HUES64 (cell line): Measurements from ENCODE around the gene IL1RAPL1.
A peak's percentile ranks its signal among the peaks of the same experiment; 100 is the strongest.

Experiments used
- H3K27ac ChIP-seq: 2 replicates; pipeline ENCODE4 v1.7.0; 2013; ENCODE audit warnings: low read depth, low read length, inconsistent platforms
- H3K27me3 ChIP-seq: 2 replicates; pipeline ENCODE4 v1.6.1; 2013; ENCODE audit warnings: mild to moderate bottlenecking, low read length; ENCODE audit not compliant: insufficient read depth
- H3K36me3 ChIP-seq: 2 replicates; pipeline ENCODE4 v1.6.1; 2013; ENCODE audit warnings: mild to moderate bottlenecking, low read length; ENCODE audit not compliant: insufficient read depth
- H3K4me1 ChIP-seq: 2 replicates; pipeline ENCODE4 v1.6.1; 2013; ENCODE audit warnings: mild to moderate bottlenecking, low read length, moderate library complexity; ENCODE audit not compliant: insufficient read depth
- H3K4me3 ChIP-seq: 2 replicates; pipeline ENCODE4 v1.5.1; 2013; ENCODE audit warnings: mild to moderate bottlenecking, low read length, moderate library complexity
- H3K9ac ChIP-seq: 2 replicates; pipeline ENCODE4 v1.6.1; 2013; ENCODE audit warnings: mild to moderate bottlenecking, low read depth, low read length
- H3K9me3 ChIP-seq: 2 replicates; pipeline ENCODE4 v1.6.1; 2013; ENCODE audit warnings: low read depth, low read length; ENCODE audit not compliant: insufficient read depth
- WGBS: fragments of 150-250, 120-280 bp; methylation state at CpG from one replicate; pipeline ENCODE4 v1.1.7; 2013; ENCODE audit warnings: missing lambda C conversion rate; 5-methylcytosine and 5-hydroxymethylcytosine counted together

IL1RAPL1 gene

GRCh38 chrX:29636331-29636730 is 1049.1 kb downstream of the IL1RAPL1 start:
- H3K27ac ChIP-seq, result no peak overlapping the region
- H3K9ac ChIP-seq, result no peak overlapping the region
- H3K27me3 ChIP-seq, result no peaks in the 10 kb centered on the region
- 71% methylated on average over 1 of the region's 3 CpGs for WGBS
- H3K36me3 ChIP-seq, result no peaks in the 10 kb centered on the region
- no peak overlapping the region for H3K4me3 ChIP-seq
- no peaks in the 10 kb centered on the region for H3K4me1 ChIP-seq
- H3K9me3 ChIP-seq, result no peaks in the 10 kb centered on the region

GRCh38 chrX:29640106-29640505 is 1052.9 kb downstream of the IL1RAPL1 start:
- H3K9ac ChIP-seq, result no peak overlapping the region
- H3K4me1 ChIP-seq, result no peaks in the 10 kb centered on the region
- H3K4me3 ChIP-seq, result no peak overlapping the region
- 92% methylated on average over 2 of the region's 2 CpGs for WGBS
- no peaks in the 10 kb centered on the region for H3K9me3 ChIP-seq
- no peaks in the 10 kb centered on the region for H3K27me3 ChIP-seq
- no peak overlapping the region for H3K27ac ChIP-seq
- H3K36me3 ChIP-seq, result no peaks in the 10 kb centered on the region

- no peaks in the 10 kb centered on the region for H3K27me3 ChIP-seq
- no peaks in the 10 kb centered on the region for H3K4me1 ChIP-seq
- no peak overlapping the region for H3K4me3 ChIP-seq
- no peak overlapping the region for H3K9ac ChIP-seq
- H3K36me3 ChIP-seq, result no peaks in the 10 kb centered on the region
- H3K9me3 ChIP-seq, result no peaks in the 10 kb centered on the region
- no peak overlapping the region for H3K27ac ChIP-seq
- WGBS, result 88% methylated on average over 1 of the region's 1 CpG
Measured at GRCh38 chrX:29641461-29641860, 1054.2 kb downstream of the IL1RAPL1 start.

GRCh38 chrX:29643181-29643580 is 1055.9 kb downstream of the IL1RAPL1 start:
- Histone ChIP-seq H3K4me3 (no peak overlapping the region), H3K4me1 (no peaks in the 10 kb centered on the region), H3K36me3 (no peaks in the 10 kb centered on the region), H3K27ac (no peak overlapping the region), H3K9me3 (no peaks in the 10 kb centered on the region), H3K9ac (no peak overlapping the region), H3K27me3 (no peaks in the 10 kb centered on the region)
- WGBS, result no CpG with 5 or more reads among the region's 2 CpGs

- Histone ChIP-seq H3K27ac (no peak overlapping the region), H3K4me3 (no peak overlapping the region), H3K27me3 (no peaks in the 10 kb centered on the region), H3K36me3 (no peaks in the 10 kb centered on the region), H3K9ac (no peak overlapping the region), H3K9me3 (no peaks in the 10 kb centered on the region), H3K4me1 (no peaks in the 10 kb centered on the region)
- 100% methylated on average over 1 of the region's 1 CpG for WGBS
Measured at GRCh38 chrX:29648161-29648560, 1060.9 kb downstream of the IL1RAPL1 start.

GRCh38 chrX:29652484-29652883 is 1065.2 kb downstream of the IL1RAPL1 start:
- H3K9ac ChIP-seq, result no peak overlapping the region
- H3K9me3 ChIP-seq, result no peaks in the 10 kb centered on the region
- H3K27ac ChIP-seq, result no peak overlapping the region
- WGBS, result no CpG with 5 or more reads among the region's 1 CpG
- no peaks in the 10 kb centered on the region for H3K27me3 ChIP-seq
- H3K36me3 ChIP-seq, result no peaks in the 10 kb centered on the region
- no peaks in the 10 kb centered on the region for H3K4me1 ChIP-seq
- no peak overlapping the region for H3K4me3 ChIP-seq

- H3K27ac ChIP-seq, result no peak overlapping the region
- H3K4me1 ChIP-seq, result no peaks in the 10 kb centered on the region
- H3K9ac ChIP-seq, result no peak overlapping the region
- H3K27me3 ChIP-seq, result no peaks in the 10 kb centered on the region
- no peak overlapping the region for H3K4me3 ChIP-seq
- H3K36me3 ChIP-seq, result no peaks in the 10 kb centered on the region
- no peaks in the 10 kb centered on the region for H3K9me3 ChIP-seq
Measured at GRCh38 chrX:29653721-29654120, 1066.5 kb downstream of the IL1RAPL1 start.

GRCh38 chrX:29659911-29660310 is 1072.7 kb downstream of the IL1RAPL1 start:
- Histone ChIP-seq H3K4me3 (no peak overlapping the region), H3K27me3 (no peaks in the 10 kb centered on the region), H3K9me3 (no peaks in the 10 kb centered on the region), H3K36me3 (no peaks in the 10 kb centered on the region), H3K9ac (no peak overlapping the region), H3K27ac (no peak overlapping the region), H3K4me1 (peaks cover 4% of the 10 kb centered on the region; the same call in 1 of the 2 replicates)
- WGBS, result 83% methylated on average over 3 of the region's 4 CpGs

GRCh38 chrX:29661290-29661689 is 1074.0 kb downstream of the IL1RAPL1 start:
- Histone ChIP-seq H3K4me3 (no peak overlapping the region), H3K4me1 (peaks cover 4% of the 10 kb centered on the region; the same call in 1 of the 2 replicates), H3K27ac (no peak overlapping the region), H3K9ac (no peak overlapping the region), H3K27me3 (no peaks in the 10 kb centered on the region), H3K9me3 (no peaks in the 10 kb centered on the region), H3K36me3 (no peaks in the 10 kb centered on the region)

GRCh38 chrX:29662101-29662500 is 1074.9 kb downstream of the IL1RAPL1 start:
- Histone ChIP-seq H3K27me3 (no peaks in the 10 kb centered on the region), H3K4me1 (peaks cover 4% of the 10 kb centered on the region; the same call in 1 of the 2 replicates), H3K4me3 (no peak overlapping the region), H3K9ac (no peak overlapping the region), H3K27ac (no peak overlapping the region), H3K9me3 (no peaks in the 10 kb centered on the region), H3K36me3 (no peaks in the 10 kb centered on the region)

GRCh38 chrX:29662759-29663503 is 1075.7 kb downstream of the IL1RAPL1 start:
- Histone ChIP-seq H3K4me3 (no peak overlapping the region), H3K27ac (peak overlapping the region; percentile 52)

GRCh38 chrX:29665532-29665931 is 1078.3 kb downstream of the IL1RAPL1 start:
- no peaks in the 10 kb centered on the region for H3K27me3 ChIP-seq
- H3K9me3 ChIP-seq, result no peaks in the 10 kb centered on the region
- 100% methylated on average over 1 of the region's 1 CpG for WGBS
- peaks cover 4% of the 10 kb centered on the region; the same call in 1 of the 2 replicates for H3K4me1 ChIP-seq
- no peak overlapping the region for H3K27ac ChIP-seq
- no peaks in the 10 kb centered on the region for H3K36me3 ChIP-seq
- no peak overlapping the region for H3K9ac ChIP-seq
- no peak overlapping the region for H3K4me3 ChIP-seq

More at GRCh38 chrX:29662759-29663503, 1075.7 kb downstream of the IL1RAPL1 start:
- Histone ChIP-seq H3K9ac (no peak overlapping the region), H3K4me1 (peaks cover 4% of the 10 kb centered on the region; the same call in 1 of the 2 replicates), H3K36me3 (no peaks in the 10 kb centered on the region), H3K27me3 (no peaks in the 10 kb centered on the region), H3K9me3 (no peaks in the 10 kb centered on the region)
- WGBS, result 54% methylated on average over 3 of the region's 4 CpGs
